GM12801 (cell line): Measurements from ENCODE around the gene ZNF837.

Experiments
- CTCF ChIP-seq: IDR thresholded peaks from one replicate; pipeline ENCODE4 v1.5.1; 2011; ENCODE audit warnings: control low read depth; ENCODE audit not compliant: insufficient read length; ENCODE audit errors: extremely low read depth

The ZNF837 gene

GRCh38 chr19:58352760-58353671, 27.8 kb downstream of the ZNF837 start, which contains the start of gene A1BG:
Gene A1BG, minus strand, starts transcription at chr19:58353492. Its CDS starts 55 bp downstream, at chr19:58353437.
- TF ChIP-seq CTCF: no peak

DNA sequence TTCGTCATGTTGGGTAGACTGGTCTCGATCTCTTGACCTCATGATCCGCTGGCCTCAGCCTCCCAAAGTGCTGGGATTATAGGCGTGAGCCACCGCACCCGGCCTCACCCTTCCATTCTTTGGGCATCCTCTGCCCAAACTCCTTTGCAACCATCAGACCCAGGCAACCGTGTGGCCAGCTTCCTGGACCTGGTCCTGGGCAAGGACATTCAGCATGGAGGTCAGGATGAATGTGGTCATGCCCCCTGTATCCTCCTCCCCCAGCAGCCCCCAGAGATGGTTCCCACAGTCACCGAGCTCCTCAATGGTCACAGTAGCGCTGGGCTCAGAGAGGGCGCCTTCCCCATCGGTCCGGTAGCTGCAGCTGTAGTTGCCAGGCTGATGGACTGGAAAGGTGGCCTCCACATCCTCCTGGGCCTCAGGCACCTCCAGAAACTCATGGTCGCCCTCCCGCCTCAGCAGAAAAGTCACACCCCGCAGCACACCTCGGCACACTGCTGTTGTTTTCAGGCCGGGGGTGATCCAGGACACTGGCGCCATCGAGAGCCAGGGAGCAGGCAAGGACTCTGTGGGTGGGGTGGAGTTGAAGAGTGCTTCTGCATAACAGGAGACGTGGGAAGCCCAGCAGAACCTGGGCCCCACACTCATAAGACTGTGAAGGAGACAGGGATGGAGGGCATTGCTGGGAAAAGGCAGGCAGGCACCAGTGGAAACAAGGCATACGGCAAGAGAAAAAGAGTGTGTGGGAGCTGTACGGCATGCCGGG, 28.7 kb downstream of the ZNF837 start:
- no peak for TF ChIP-seq CTCF

- TF ChIP-seq CTCF: no peak
These were observed 29.3 kb downstream of the ZNF837 start for GRCh38 chr19:58351558-58351878.

DNA sequence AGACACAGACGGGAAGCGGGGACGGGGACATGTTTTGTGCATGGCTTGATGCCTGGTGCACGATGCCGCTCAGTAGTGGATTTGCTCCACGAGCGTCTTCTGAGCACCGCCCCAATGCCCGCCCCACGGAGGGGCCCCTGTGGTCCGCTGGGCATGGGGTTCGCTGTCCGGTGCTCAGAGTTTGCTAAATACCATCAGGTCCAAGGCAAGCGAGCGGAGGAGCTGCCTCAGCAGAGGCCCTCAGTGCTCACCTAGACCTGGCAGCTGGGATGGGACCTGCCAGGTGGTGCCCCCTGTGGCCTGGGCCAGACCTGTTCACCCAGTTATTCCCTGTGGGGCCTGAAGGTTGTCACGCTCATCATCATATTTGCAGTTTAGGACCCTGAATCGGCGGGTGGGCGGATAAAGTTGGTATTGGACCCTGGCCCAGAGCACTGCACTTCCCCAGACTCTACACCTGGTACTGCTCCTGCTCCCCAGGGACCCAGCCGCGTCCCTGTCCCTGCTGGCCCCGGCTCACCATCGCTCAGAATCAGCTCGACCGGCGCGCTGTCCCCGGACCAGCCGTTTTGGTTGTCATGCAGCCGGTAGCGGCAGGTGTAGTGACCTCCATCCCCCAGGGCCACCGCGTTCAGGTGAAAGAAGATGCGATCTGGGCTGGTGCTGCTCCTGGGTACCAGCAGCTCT, 29.8 kb downstream of the ZNF837 start:
- TF ChIP-seq CTCF: no peak

DNA sequence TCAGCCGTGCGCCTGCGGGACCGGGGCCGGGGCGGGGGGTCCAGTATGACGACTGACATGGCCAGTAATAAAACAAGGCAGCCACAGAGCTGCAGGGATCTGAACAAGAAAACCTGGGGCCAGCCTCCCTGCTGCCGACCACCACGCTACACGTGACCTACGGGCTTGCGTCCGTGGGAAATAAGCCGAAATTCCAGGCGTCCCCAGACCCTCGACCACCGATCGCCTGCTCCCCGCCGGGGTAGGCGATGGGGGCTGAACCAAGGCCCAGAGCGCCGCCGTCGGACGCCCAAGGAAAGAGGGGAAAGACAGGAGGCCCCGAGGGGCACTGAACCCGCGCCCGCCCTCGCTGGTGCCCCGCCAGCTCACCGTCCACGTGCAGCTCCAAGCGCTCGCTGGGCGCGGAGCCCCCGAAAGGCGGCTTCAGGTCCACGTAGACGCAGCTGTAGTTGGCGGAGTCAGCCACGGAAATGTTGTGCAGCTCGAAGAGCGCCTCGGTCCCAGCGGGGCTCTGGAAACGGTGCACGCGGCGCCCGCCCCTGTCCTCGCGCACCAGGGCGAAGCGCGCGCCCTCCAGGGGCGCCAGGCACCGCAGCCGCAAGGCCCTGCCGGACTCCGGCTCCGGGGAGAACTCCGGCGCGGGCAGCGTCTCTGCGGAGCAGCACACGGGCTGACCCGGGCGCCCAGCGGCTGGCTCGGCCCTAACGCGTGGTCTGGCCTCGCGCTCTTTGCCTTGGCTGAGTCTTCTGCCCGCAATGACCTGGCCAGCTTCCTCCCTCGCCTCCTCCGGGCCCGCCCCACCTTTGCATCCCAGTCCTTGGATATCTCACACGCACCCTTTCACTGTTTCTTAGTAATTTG, 30.6 kb downstream of the ZNF837 start:
- TF ChIP-seq CTCF: no peak

DNA sequence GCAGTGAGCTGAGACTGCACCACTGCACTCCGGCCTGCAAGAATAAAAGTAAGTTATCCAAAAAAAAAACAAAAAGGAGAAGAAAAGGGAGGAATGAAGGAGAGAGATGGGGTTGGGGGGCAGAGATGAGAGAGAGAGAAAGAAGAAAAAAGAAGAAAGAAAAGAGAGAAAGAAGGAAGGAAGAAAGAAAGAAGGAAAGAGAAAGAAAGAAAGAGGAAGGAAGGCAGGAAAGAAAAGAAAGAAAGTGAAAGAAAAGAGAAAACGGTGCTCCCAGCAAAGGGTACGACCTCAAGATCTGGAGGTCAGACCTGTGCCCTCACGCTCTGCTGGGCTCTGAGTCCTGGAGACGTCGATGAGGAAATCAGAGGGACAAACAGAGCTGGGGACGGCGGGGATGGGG, 31.2 kb downstream of the ZNF837 start:
- TF ChIP-seq CTCF: no peak
